Neural cell (in vitro differentiated cells): ENCODE data around the gene COL23A1. TPM values are rescaled to one million over a fixed set of nuclear protein-coding genes. Genes with fewer than 3 reads are reported as not detected.

Experiments used
- H2AFZ ChIP-seq: fragments of 200-600, 300-800 bp; sonication (generic), shearing (Covaris generic); 2 replicates; pipeline ENCODE4 v1.6.0; 2014; ENCODE audit warnings: low read depth, mild to moderate bottlenecking, antibody characterized with exemption, low read length, moderate library complexity
- H3F3A ChIP-seq: fragments of 200-600 bp; shearing (Covaris generic); 2 replicates; pipeline ENCODE4 v1.6.1; 2016; ENCODE audit warnings: mild to moderate bottlenecking, moderate library complexity, mixed read lengths, antibody characterized with exemption, low read length; ENCODE audit not compliant: insufficient read depth, poor library complexity, severe bottlenecking
- H3K27ac ChIP-seq: fragments of 200-600, 300-800 bp; sonication (generic), shearing (Covaris generic); 2 replicates; pipeline ENCODE4 v1.5.1; 2014; ENCODE audit warnings: mild to moderate bottlenecking, low read length, moderate library complexity
- H3K27me3 ChIP-seq: fragments of 300-800, 200-600 bp; sonication (generic), shearing (Covaris generic); 2 replicates; pipeline ENCODE4 v1.6.0; 2014; ENCODE audit warnings: mild to moderate bottlenecking, low read depth, low read length, moderate library complexity; ENCODE audit not compliant: insufficient read depth
- H3K36me3 ChIP-seq: fragments of 300-800, 200-600 bp; sonication (generic), shearing (Covaris generic); 2 replicates; pipeline ENCODE4 v1.5.1; 2014; ENCODE audit warnings: mild to moderate bottlenecking, antibody characterized with exemption, low read length, moderate library complexity; ENCODE audit not compliant: insufficient read depth
- H3K4me2 ChIP-seq: fragments of 300-800, 200-600 bp; sonication (generic), shearing (Covaris generic); 2 replicates; pipeline ENCODE4 v1.6.0; 2014; ENCODE audit warnings: mild to moderate bottlenecking, low read length
- H3K4me3 ChIP-seq: fragments of 300-800, 200-600 bp; sonication (generic), shearing (Covaris generic); 2 replicates; pipeline ENCODE4 v1.5.1; 2014; ENCODE audit warnings: mild to moderate bottlenecking, low read length, moderate library complexity
- H3K79me2 ChIP-seq: fragments of 200-600 bp; shearing (Covaris generic); replicated peaks from 2 replicates; pipeline ENCODE4 v1.6.0; 2014; ENCODE audit warnings: mild to moderate bottlenecking, low read length, moderate library complexity; ENCODE audit not compliant: insufficient read depth
- H3K9ac ChIP-seq: fragments of 300-800, 200-600 bp; sonication (generic), shearing (Covaris generic); 2 replicates; pipeline ENCODE4 v1.6.1; 2016; ENCODE audit warnings: mild to moderate bottlenecking, low read length, mixed read lengths
- H3K9me2 ChIP-seq: fragments of 200-600 bp; shearing (Covaris generic); 2 replicates; pipeline ENCODE4 v1.6.1; 2016; ENCODE audit warnings: mild to moderate bottlenecking, low read length, mixed read lengths; ENCODE audit not compliant: insufficient read depth
- H3K9me3 ChIP-seq: fragments of 200-600, 300-800 bp; sonication (generic), shearing (Covaris generic); 2 replicates; pipeline ENCODE4 v1.6.1; 2016; ENCODE audit warnings: mild to moderate bottlenecking, mixed run types, low read length, moderate library complexity, mixed read lengths
- H4K20me1 ChIP-seq: fragments of 200-600 bp; shearing (Covaris generic); 2 replicates; pipeline ENCODE4 v1.6.1; 2016; ENCODE audit warnings: mild to moderate bottlenecking, mixed run types; ENCODE audit not compliant: insufficient read depth
- CTCF ChIP-seq: fragments of 450-650 bp; IDR thresholded peaks from 2 replicates; pipeline ENCODE4 v1.5.1; 2014; ENCODE audit warnings: antibody characterized with exemption, mild to moderate bottlenecking, moderate library complexity; ENCODE audit not compliant: poor library complexity, severe bottlenecking
- EP300 ChIP-seq: fragments of 450-650 bp; conservative IDR thresholded peaks from 2 replicates; pipeline ENCODE4 v1.6.1; 2014; ENCODE audit warnings: antibody characterized with exemption, mild to moderate bottlenecking, moderate library complexity; ENCODE audit not compliant: poor library complexity, severe bottlenecking
- EZH2 ChIP-seq: fragments of 200-600, 300-800 bp; shearing (Covaris generic), sonication (generic); IDR thresholded peaks from 2 replicates; pipeline ENCODE4 v1.6.1; 2014; ENCODE audit warnings: antibody characterized with exemption, low read length, borderline replicate concordance, mild to moderate bottlenecking; ENCODE audit not compliant: insufficient read depth, poor library complexity, severe bottlenecking
- MXI1 ChIP-seq: fragments of 450-650 bp; conservative IDR thresholded peaks from 2 replicates; pipeline ENCODE4 v1.6.1; 2014; ENCODE audit warnings: antibody characterized with exemption, mild to moderate bottlenecking; ENCODE audit not compliant: poor library complexity, severe bottlenecking
- POLR2AphosphoS5 ChIP-seq: IDR thresholded peaks from 2 replicates; pipeline ENCODE4 v1.6.1; 2012
- RAD21 ChIP-seq: fragments of 450-650 bp; conservative IDR thresholded peaks from 2 replicates; pipeline ENCODE4 v1.6.1; 2014; ENCODE audit warnings: antibody characterized with exemption, mild to moderate bottlenecking, moderate library complexity
- REST ChIP-seq: IDR thresholded peaks from 2 replicates; pipeline ENCODE4 v1.6.1; 2012; ENCODE audit warnings: borderline replicate concordance
- SMC3 ChIP-seq: fragments of 450-650 bp; conservative IDR thresholded peaks from 2 replicates; pipeline ENCODE4 v1.6.1; 2014; ENCODE audit warnings: antibody characterized with exemption, mild to moderate bottlenecking, moderate library complexity; ENCODE audit not compliant: poor library complexity
- TAF1 ChIP-seq: IDR thresholded peaks from 2 replicates; pipeline ENCODE4 v1.6.1; 2012; ENCODE audit warnings: low read depth
- polyA plus RNA-seq: library from polyadenylated mRNA; depleted of rRNA; stranded (reverse); fragments of >200 nt; gene quantifications from 2 replicates; pipeline ENCODE4 v1.2.3, GENCODE V29; 2014

COL23A1 gene
- polyA plus RNA-seq, 1 donor from 2014 or later: not detected

- no peak overlapping the region for H3K4me2 ChIP-seq
- no peaks in the 10 kb centered on the region for H3K36me3 ChIP-seq
- no peaks in the 10 kb centered on the region for H3F3A ChIP-seq
- H2AFZ ChIP-seq: no peak overlapping the region
- no peak overlapping the region for H3K27ac ChIP-seq
- no peaks in the 10 kb centered on the region for H3K79me2 ChIP-seq
- no peaks in the 10 kb centered on the region for H3K9me2 ChIP-seq
- H4K20me1 ChIP-seq: no peaks in the 10 kb centered on the region
- H3K9me3 ChIP-seq: no peaks in the 10 kb centered on the region
- no peak for TF ChIP-seq EZH2
- TF ChIP-seq EP300: no peak
- no peak for TF ChIP-seq RAD21
- TF ChIP-seq SMC3: no peak
- no peak for TF ChIP-seq TAF1
- TF ChIP-seq POLR2AphosphoS5: no peak
- TF ChIP-seq MXI1: no peak
- TF ChIP-seq CTCF: no peak
- TF ChIP-seq REST: no peak
- H3K27me3 ChIP-seq: no peaks in the 10 kb centered on the region
- H3K4me3 ChIP-seq: no peak overlapping the region
- H3K9ac ChIP-seq: no peak overlapping the region
These were observed 281.6 kb downstream of the COL23A1 start for GRCh38 chr5:178308541-178309092.

GRCh38 chr5:178307267-178308045, 282.7 kb downstream of the COL23A1 start:
- H4K20me1 ChIP-seq: no peaks in the 10 kb centered on the region
- H3K9me2 ChIP-seq: no peaks in the 10 kb centered on the region
- H2AFZ ChIP-seq: no peak overlapping the region
- no peak overlapping the region for H3K27ac ChIP-seq
- H3K4me2 ChIP-seq: no peak overlapping the region
- no peak overlapping the region for H3K9ac ChIP-seq
- no peak for TF ChIP-seq TAF1
- no peak for TF ChIP-seq REST
- no peak for TF ChIP-seq EZH2
- H3K79me2 ChIP-seq: no peaks in the 10 kb centered on the region
- H3K9me3 ChIP-seq: no peaks in the 10 kb centered on the region
- no peaks in the 10 kb centered on the region for H3K27me3 ChIP-seq
- no peaks in the 10 kb centered on the region for H3K36me3 ChIP-seq
- H3F3A ChIP-seq: no peaks in the 10 kb centered on the region
- no peak overlapping the region for H3K4me3 ChIP-seq
